GM04504 (cell line): ENCODE measurements around the gene ADCY10.
"Not testable (repeated sequence)": the region's sequence is repeated elsewhere in the genome, so short reads cannot be mapped to it uniquely, and the experiment has no call there.

Source experiments
- DNase-seq: peaks from one replicate; pipeline ENCODE4 v3.0.0-alpha.2; 2012; ENCODE audit warnings: low read depth

Gene ADCY10

GRCh38 chr1:167924543-167925231 is 10.8 kb upstream of the ADCY10 start:
- no peak for DNase-seq

DNA sequence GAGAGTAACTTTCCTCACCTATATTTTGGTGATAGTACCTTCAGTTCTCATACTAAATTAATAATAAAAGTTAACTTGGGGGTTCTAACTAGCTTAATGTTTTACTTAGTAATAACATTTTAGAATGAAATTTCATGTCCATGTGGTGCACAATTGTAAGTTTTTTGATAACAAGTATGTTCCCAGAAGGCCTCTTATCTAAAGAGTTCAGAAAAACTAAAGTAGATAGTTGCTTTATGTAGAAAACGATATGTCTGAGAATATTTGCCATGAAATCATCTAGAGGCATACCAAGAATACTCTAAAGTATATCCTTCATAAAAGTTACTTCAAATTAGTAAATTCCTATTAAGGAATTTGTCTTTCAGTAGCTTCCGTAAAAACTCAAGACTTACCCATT is 10.2 kb upstream of the ADCY10 start:
- DNase-seq = no peak

GRCh38 chr1:167923324-167924056 is 9.6 kb upstream of the ADCY10 start:
- DNase-seq = no peak

GRCh38 chr1:167922611-167923074 is 8.7 kb upstream of the ADCY10 start:
- no peak for DNase-seq

- no peak for DNase-seq
These were observed 8.1 kb upstream of the ADCY10 start for GRCh38 chr1:167922023-167922422.

- no peak for DNase-seq
These were observed 3.0 kb upstream of the ADCY10 start for GRCh38 chr1:167916766-167917511.

DNA sequence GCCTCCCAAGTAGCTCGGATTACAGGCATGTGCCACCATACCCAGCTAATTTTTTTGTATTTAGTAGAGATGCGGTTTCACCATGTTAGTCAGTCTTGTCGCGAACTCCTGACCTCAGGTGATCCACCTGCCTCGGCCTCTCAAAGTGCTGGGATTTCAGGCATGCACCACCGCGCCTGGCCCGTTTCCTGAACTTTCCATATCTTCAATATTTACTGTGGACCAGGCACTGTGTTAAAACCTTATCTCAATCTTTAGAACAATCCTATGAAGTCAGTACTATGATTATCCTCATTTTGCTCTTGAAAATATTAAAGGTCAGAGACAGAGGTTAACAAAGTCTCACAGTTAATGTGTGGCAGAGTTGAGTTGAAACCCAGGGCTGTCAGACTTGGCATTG is 1.6 kb upstream of the ADCY10 start:
- DNase-seq = no peak

DNA sequence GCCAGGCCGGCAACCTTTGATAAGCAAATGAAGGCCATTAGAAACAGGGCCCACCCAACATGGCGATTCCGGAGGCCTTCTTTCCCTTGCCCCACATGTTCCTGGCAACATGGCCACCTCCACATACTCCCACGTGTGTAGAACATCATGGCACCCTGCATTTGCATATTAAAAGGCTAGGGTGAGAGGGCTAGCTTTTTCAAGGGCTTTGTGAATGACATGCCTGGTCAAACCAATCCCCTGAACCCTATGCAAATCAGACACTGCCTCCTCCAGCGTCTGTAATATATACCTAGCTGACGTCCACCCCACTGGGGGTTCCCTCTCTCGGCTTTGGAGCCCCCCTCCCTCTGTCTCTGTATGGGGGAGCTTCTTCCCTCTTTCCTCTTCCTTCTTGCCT is 1.6 kb downstream of the ADCY10 start:
- DNase-seq = no peak

DNA sequence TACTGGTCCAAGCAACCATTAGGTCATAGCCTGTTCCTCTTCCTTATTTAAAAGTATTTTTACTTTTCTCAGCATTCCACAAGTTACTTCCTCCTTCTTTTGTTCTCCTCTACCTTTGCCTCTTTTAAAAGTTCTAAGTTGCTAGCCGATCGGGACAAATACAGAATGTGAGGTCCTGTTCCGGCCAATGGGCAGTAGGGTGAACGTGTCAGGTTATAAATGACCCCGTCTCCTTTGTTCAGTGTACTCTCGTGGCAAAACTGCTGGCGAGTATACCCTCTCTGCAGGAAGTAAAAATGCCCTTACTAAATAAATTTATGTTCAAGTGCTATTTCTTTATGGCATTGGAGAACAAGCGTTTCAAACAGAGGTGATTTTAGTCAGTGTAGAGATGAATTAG is 2.5 kb downstream of the ADCY10 start:
- DNase-seq = no peak

DNA sequence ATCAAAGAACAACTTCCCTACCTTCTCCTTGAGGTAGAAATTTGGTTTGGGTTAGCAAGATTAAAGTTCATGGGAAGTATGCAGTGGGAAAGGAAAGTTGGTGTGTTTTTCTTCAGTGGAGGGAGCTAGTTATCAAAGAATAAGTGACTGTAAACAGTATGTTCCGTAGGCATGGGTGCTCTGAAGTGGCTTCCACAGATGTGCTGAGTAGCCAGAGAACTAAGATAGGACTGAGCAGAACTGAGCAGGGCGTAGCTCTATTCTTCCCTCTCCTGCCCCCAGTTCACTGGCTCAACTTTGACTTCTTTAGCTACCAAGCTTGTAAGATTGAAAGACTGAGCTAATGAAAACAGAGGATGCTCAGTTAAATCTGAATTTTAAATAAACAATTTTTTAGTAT is 3.4 kb downstream of the ADCY10 start:
- no peak for DNase-seq

DNA sequence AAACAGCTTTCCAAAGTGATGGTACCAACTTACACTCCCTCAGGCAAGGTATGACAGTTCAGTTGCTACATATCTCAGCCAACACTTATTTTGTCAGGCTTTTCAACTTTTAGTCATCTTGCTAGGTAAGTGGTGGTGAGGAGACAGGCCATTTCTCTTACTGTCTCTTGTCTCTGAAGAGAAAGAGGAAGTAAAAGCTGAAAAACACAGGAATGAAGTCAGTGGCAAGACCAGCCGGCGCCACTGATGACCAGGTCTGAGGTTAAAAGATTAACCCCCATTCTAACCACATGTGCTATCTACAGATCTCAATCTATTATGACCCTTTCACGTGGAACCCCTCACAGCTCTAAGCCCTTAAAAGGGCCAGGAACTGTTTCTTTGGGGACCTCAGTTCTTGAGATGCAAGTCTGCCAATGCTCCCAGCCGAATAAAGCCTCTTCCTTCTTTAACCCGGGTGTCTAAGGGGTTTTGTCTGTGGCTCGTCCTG is 4.2 kb downstream of the ADCY10 start:
- DNase-seq = no peak

DNA sequence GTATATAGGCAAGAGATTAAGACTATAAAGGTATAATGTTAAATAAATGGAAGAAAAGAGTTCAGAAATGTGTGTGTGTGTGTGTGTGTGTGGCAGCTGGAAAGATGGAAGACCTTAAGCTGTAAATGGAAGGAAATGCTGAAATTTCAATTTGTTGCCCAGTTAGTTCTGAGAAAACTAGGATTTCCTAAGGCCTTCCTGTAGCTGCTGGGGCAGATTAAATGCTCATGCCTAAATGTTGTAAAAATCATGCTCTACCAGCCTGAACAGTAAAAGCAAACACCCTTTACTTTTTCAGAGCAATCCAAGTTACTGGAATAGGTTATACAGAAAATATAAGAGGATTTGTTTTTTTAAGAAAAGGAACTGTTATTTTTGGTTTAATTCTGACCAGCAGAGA is 8.3 kb downstream of the ADCY10 start:
- no peak for DNase-seq

GRCh38 chr1:167905182-167905581 is 8.8 kb downstream of the ADCY10 start:
- no peak for DNase-seq

GRCh38 chr1:167904652-167905130 is 9.2 kb downstream of the ADCY10 start:
- peak; percentile 36 for DNase-seq

DNA sequence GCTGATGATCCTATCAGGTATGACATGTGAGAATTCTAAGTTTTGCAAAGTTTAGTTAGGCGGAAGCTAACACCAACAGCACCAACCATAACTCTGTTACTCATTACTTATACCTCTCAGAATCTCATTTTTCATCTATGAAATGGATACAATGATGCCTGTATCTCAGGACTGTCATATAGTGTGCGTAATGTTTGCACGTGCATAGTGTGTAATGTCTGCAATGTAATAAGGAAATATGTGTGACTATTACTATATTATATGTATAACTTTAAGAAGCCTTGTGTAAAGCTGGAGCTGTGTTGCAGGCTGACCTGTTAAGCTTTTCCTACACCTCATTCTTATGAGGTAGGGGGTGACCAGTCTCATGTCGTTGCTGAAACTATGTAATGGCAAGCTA is 13.0 kb downstream of the ADCY10 start:
- no peak for DNase-seq

DNA sequence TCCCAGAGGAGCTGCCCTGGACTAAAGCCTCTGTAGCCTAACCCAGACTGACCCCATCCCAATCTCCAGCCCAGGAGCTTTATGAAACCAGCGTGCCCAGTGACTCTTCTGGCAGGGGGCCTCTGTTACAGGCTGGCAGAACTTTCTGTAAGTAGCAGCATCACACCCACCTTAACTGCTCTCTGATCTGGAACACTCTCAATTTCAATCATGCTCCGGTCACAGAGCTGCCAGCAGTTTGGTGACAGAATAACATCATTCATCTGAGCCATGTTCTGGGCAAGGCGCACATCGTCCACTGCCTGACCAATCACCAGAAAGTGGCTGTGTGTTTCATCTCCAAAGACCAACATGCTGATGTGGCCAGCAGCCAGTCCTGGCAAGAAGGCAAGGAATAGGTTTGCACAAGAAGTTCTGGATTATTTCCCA is 14.7 kb downstream of the ADCY10 start:
- peak; percentile 20 for DNase-seq

- no peak for DNase-seq
These were observed 15.2 kb downstream of the ADCY10 start for GRCh38 chr1:167898578-167899222.

GRCh38 chr1:167893798-167894197 is 20.1 kb downstream of the ADCY10 start:
- no peak for DNase-seq

DNA sequence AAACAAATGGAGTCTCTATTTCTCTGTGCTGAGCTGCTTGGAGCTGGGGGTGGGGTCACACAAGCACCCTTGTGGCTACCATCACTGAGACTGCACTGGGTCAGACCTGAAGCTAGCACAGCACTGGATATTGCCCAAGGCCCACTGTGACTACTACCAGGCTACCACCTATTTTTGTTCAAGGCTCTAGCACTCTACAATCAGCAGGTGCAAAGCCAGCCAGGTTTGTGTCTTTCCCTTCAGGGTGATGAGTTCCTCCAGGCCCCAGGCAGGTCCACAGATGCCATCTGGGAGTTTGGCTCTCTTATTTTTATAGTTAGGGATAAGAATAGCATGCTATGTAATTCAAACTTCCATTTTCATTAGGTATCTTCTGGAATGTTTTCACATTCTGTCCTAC is 23.5 kb downstream of the ADCY10 start:
- no peak for DNase-seq

- not testable (repeated sequence) for DNase-seq
These were observed 26.7 kb downstream of the ADCY10 start for GRCh38 chr1:167887187-167887586.

GRCh38 chr1:167882376-167882775 is 31.6 kb downstream of the ADCY10 start:
- no peak for DNase-seq

DNA sequence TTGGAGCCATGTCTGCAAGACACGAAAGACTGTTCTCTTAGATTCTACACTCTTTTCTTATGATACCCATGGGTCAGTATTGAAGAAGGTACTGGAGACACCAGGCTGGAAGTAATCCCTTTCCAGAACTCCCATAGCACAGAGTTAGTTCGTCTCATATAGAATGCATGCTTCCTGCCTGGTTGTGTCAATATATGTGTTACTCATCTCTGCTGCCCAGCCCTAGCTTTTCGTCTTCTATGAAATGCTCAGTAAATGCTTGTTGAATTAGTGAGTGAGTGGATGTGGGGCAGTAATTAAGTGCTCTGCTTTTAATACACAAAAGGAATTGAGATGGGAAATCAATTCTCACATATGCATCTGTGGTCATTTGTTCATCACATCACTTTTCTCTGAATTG is 32.1 kb downstream of the ADCY10 start:
- DNase-seq = no peak
